ENCODE data around the gene MKRN2OS. TPM values are rescaled to one million over a fixed set of nuclear protein-coding genes. Genes with fewer than 3 reads are reported as not detected.

Gene MKRN2OS
- total and polyA plus RNA-seq, 2 donors (not counting 3 experiments of a cell fraction or from before 2014, with no cell fraction given), result not detected

- DNase-seq (ENCODE audit: low read depth, low spot score) (no peak), FAIRE-seq (no peak)
- Histone ChIP-seq H3K4me2 (ENCODE audit: insufficient read depth, low read length) (no peak overlapping the region), H3K4me1 (ENCODE audit: control insufficient read depth, extremely low read depth, insufficient read depth, low read length) (no peaks in the 10 kb centered on the region), H3K27me3 (ENCODE audit: control insufficient read depth in 2 of 2, insufficient read depth in 2 of 2, low read length in 2 of 2) (no peaks in the 10 kb centered on the region), H3K27ac (ENCODE audit: insufficient read depth, low read depth, low read length) (no peak overlapping the region), H4K20me1 (replicated peaks; ENCODE audit: control insufficient read depth, extremely low read depth, insufficient read depth, low read length) (no peaks in the 10 kb centered on the region), H3K79me2 (ENCODE audit: control insufficient read depth, insufficient read depth, low read length) (no peaks in the 10 kb centered on the region), H3K9me1 (replicated peaks; ENCODE audit: control insufficient read depth, extremely low read depth, insufficient read depth, low read length) (no peaks in the 10 kb centered on the region), H3K36me3 (ENCODE audit: control insufficient read depth in 2 of 2, extremely low read depth in 1 of 2, insufficient read depth in 2 of 2, low read length in 2 of 2) (peaks cover 5% of the 10 kb centered on the region in 2 experiments), H3K9ac (replicated peaks; ENCODE audit: extremely low read depth, insufficient read depth, low read length) (no peak overlapping the region), H3K4me3 (replicated peaks in 1 of 3; ENCODE audit: insufficient read depth in 1 of 3, low read depth in 1 of 3, low read length in 3 of 3) (no peak overlapping the region), H2AFZ (ENCODE audit: low read depth, low read length) (no peak overlapping the region), H3K9me3 (replicated peaks; ENCODE audit: control insufficient read depth, insufficient read depth, low read length) (no peaks in the 10 kb centered on the region)
- intact Hi-C loops (cut with micrococcal nuclease) (no loop called here), dilution Hi-C loops (cut with MboI; ENCODE audit: extremely low pct_ligation_motif_present, low sequenced_read_pairs) (no loop called here)
- TF ChIP-seq GATA2 (IDR thresholded peaks at IDR 0.05; ENCODE audit: insufficient read depth, insufficient read length, low read depth, low read length), result no peak
- no peak for TF ChIP-seq MYC (IDR thresholded peaks at IDR 0.05; ENCODE audit: low read depth, low read length)
- no peak for TF ChIP-seq POLR2A (IDR thresholded peaks at IDR 0.05; ENCODE audit: low read depth, low read length)
- no TSS peak for BruUV-seq (replicated peaks)
- CTCF ChIA-PET, result no interaction called here
- POLR2A ChIA-PET, result no interaction called here
Observed at GRCh38 chr3:12527757-12528143, 17.5 kb downstream of the MKRN2OS start.

- TF ChIP-seq FOS (IDR thresholded peaks at IDR 0.05; ENCODE audit: borderline replicate concordance, insufficient read depth, low read length) (no peak), JUN (IDR thresholded peaks at IDR 0.05; ENCODE audit: borderline replicate concordance, insufficient read depth, insufficient read length, low read depth) (no peak), POLR2AphosphoS5 (IDR thresholded peaks at IDR 0.05; ENCODE audit: insufficient read depth, low read depth, low read length) (no peak), MYC (IDR thresholded peaks at IDR 0.05; ENCODE audit: low read depth, low read length) (no peak), POLR2A (IDR thresholded peaks at IDR 0.05; ENCODE audit: low read depth, low read length) (no peak)
- TF ChIP-seq, protein P1, sequence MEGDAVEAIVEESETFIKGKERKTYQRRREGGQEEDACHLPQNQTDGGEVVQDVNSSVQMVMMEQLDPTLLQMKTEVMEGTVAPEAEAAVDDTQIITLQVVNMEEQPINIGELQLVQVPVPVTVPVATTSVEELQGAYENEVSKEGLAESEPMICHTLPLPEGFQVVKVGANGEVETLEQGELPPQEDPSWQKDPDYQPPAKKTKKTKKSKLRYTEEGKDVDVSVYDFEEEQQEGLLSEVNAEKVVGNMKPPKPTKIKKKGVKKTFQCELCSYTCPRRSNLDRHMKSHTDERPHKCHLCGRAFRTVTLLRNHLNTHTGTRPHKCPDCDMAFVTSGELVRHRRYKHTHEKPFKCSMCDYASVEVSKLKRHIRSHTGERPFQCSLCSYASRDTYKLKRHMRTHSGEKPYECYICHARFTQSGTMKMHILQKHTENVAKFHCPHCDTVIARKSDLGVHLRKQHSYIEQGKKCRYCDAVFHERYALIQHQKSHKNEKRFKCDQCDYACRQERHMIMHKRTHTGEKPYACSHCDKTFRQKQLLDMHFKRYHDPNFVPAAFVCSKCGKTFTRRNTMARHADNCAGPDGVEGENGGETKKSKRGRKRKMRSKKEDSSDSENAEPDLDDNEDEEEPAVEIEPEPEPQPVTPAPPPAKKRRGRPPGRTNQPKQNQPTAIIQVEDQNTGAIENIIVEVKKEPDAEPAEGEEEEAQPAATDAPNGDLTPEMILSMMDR (IDR thresholded peaks at IDR 0.05; ENCODE audit: extremely low read depth in 1 of 2, insufficient read depth in 1 of 2, low read depth in 1 of 2, low read length in 2 of 2), result no peak
- Histone ChIP-seq H3K79me2 (ENCODE audit: control insufficient read depth, insufficient read depth, low read length) (no peaks in the 10 kb centered on the region), H3K4me1 (ENCODE audit: control insufficient read depth, extremely low read depth, insufficient read depth, low read length) (no peaks in the 10 kb centered on the region), H3K36me3 (ENCODE audit: control insufficient read depth in 2 of 2, extremely low read depth in 1 of 2, insufficient read depth in 2 of 2, low read length in 2 of 2) (no peaks in the 10 kb centered on the region), H3K4me2 (ENCODE audit: insufficient read depth, low read length) (no peak overlapping the region), H3K9ac (replicated peaks; ENCODE audit: extremely low read depth, insufficient read depth, low read length) (no peak overlapping the region), H3K9me3 (replicated peaks; ENCODE audit: control insufficient read depth, insufficient read depth, low read length) (no peaks in the 10 kb centered on the region), H3K27ac (ENCODE audit: insufficient read depth, low read depth, low read length) (no peak overlapping the region), H2AFZ (ENCODE audit: low read depth, low read length) (no peak overlapping the region), H3K27me3 (ENCODE audit: control insufficient read depth in 2 of 2, insufficient read depth in 2 of 2, low read length in 2 of 2) (no peaks in the 10 kb centered on the region), H4K20me1 (replicated peaks; ENCODE audit: control insufficient read depth, extremely low read depth, insufficient read depth, low read length) (no peaks in the 10 kb centered on the region), H3K9me1 (replicated peaks; ENCODE audit: control insufficient read depth, extremely low read depth, insufficient read depth, low read length) (no peaks in the 10 kb centered on the region), H3K4me3 (replicated peaks in 1 of 3; ENCODE audit: insufficient read depth in 1 of 3, low read depth in 1 of 3, low read length in 3 of 3) (no peak overlapping the region)
- DNase-seq (ENCODE audit: low read depth, low spot score) (no peak), FAIRE-seq (no peak)
- POLR2A ChIA-PET, result interaction anchor here (0.6 kb wide), 1 partner anchor 82 kb away, joined by 8 read pairs; no protein-coding TSS in a partner anchor
- CTCF ChIA-PET, result no interaction called here
- intact Hi-C loops (cut with micrococcal nuclease) (no loop called here), dilution Hi-C loops (cut with MboI; ENCODE audit: extremely low pct_ligation_motif_present, low sequenced_read_pairs) (no loop called here)
- BruUV-seq (replicated peaks), result no TSS peak
Observed at GRCh38 chr3:12522721-12523120, 22.6 kb downstream of the MKRN2OS start.

Data from endothelial cell of umbilical vein (primary cell).